Activated CD4-positive, alpha-beta memory T cell treated with anti-CD3 and anti-CD28 coated beads for 36 hours (primary cell): ENCODE data around the gene RAD9B. TPM values are rescaled to one million over a fixed set of nuclear protein-coding genes. Genes with fewer than 3 reads are reported as not detected.
"Not testable (repeated sequence)": the region's sequence is repeated elsewhere in the genome, so short reads cannot be mapped to it uniquely, and the experiment has no call there.

Experiments used
- CTCF ChIA-PET: fragments of 350-600 bp; sonication (Branson Sonifier 250); formaldehyde crosslinking; loops from one replicate; lab custom pipeline; 2021; ENCODE audit warnings: antibody characterized with exemption, inconsistent platforms; lab: Charles Lee
- POLR2A ChIA-PET: fragments of 350-600 bp; sonication (Branson Sonifier 250); formaldehyde crosslinking; loops from one replicate; lab custom pipeline; 2021; ENCODE audit warnings: antibody characterized with exemption; lab: Charles Lee
- DNase-seq: peaks from one replicate; pipeline ENCODE4 v3.0.0-alpha.2; 2020
- H3K27ac Mint-ChIP-seq: one replicate; pipeline ENCODE4 v1.8.0; 2021; ENCODE audit warnings: mixed read lengths
- H3K27me3 Mint-ChIP-seq: one replicate; pipeline ENCODE4 v1.8.0; 2021; ENCODE audit warnings: mixed read lengths
- H3K36me3 Mint-ChIP-seq: one replicate; pipeline ENCODE4 v1.8.0; 2021; ENCODE audit warnings: mixed read lengths
- H3K4me1 Mint-ChIP-seq: one replicate; pipeline ENCODE4 v1.8.0; 2021; ENCODE audit warnings: low read depth, mixed read lengths
- H3K4me3 Mint-ChIP-seq: one replicate; pipeline ENCODE4 v1.8.0; 2021; ENCODE audit warnings: mild to moderate bottlenecking, mixed read lengths
- H3K9me3 Mint-ChIP-seq: one replicate; pipeline ENCODE4 v1.8.0; 2021; ENCODE audit warnings: mixed read lengths
- intact Hi-C: fragments of 100-400 bp; cut with micrococcal nuclease; formaldehyde crosslinking; loops from one replicate; pipeline ENCODE4 v1.15.1; 2023
- total RNA-seq, 2 experiments: library from RNA; stranded (reverse); gene quantifications; one replicate each; pipeline ENCODE4 v1.2.3, GENCODE V29; 2021

Gene RAD9B
- total RNA-seq, 2 experiments from 2014 or later: 1.1 to 2.7 TPM

- intact Hi-C loops: no loop called here
- Mint-ChIP-seq H3K27me3 (no peaks in the 10 kb centered on the region), H3K36me3 (peaks cover 42% of the 10 kb centered on the region), H3K4me1 (peaks cover 55% of the 10 kb centered on the region), H3K4me3 (no peak overlapping the region), H3K27ac (no peak overlapping the region), H3K9me3 (no peaks in the 10 kb centered on the region)
- CTCF ChIA-PET: interaction anchor here (0.7 to 2.0 kb wide), 6 partner anchors 8 to 93 kb away, joined by 3 to 9 read pairs (median 4); partner anchors contain the start of gene ARPC3
- POLR2A ChIA-PET: interaction anchor here (1.2 kb wide), 1 partner anchor 16 kb away, joined by 3 read pairs; no protein-coding TSS in a partner anchor
- no peak for DNase-seq
Measured at GRCh38 chr12:110543252-110543959, 41.3 kb downstream of the RAD9B start.

- POLR2A ChIA-PET: interaction anchor here (1.2 kb wide), 1 partner anchor 16 kb away, joined by 3 read pairs; no protein-coding TSS in a partner anchor
- Mint-ChIP-seq H3K27ac (no peak overlapping the region), H3K36me3 (peaks cover 37% of the 10 kb centered on the region), H3K9me3 (no peaks in the 10 kb centered on the region), H3K4me1 (peaks cover 56% of the 10 kb centered on the region), H3K4me3 (no peak overlapping the region), H3K27me3 (no peaks in the 10 kb centered on the region)
- CTCF ChIA-PET: interaction anchor here (0.5 to 2.0 kb wide), 6 partner anchors 8 to 94 kb away, joined by 3 to 9 read pairs (median 4); partner anchors contain the start of gene ARPC3
- DNase-seq: no peak
- intact Hi-C loops: no loop called here
Measured at GRCh38 chr12:110543965-110544364, 41.8 kb downstream of the RAD9B start.

GRCh38 chr12:110545259-110545658, 43.1 kb downstream of the RAD9B start:
- DNase-seq, intact Hi-C loops, H3K4me3 Mint-ChIP-seq, POLR2A ChIA-PET, H3K27me3 Mint-ChIP-seq, CTCF ChIA-PET, H3K27ac Mint-ChIP-seq, H3K9me3 Mint-ChIP-seq: not testable (repeated sequence)
- H3K36me3 Mint-ChIP-seq: peaks cover 35% of the 10 kb centered on the region
- H3K4me1 Mint-ChIP-seq: peaks cover 53% of the 10 kb centered on the region

- ChIA-PET POLR2A (no interaction called here), CTCF (interaction anchor here (1.6 kb wide), 1 partner anchor 55 kb away, joined by 6 read pairs; no protein-coding TSS in a partner anchor)
- H3K4me1 Mint-ChIP-seq: peaks cover 49% of the 10 kb centered on the region
- no peak overlapping the region for H3K4me3 Mint-ChIP-seq
- no peak overlapping the region for H3K27ac Mint-ChIP-seq
- H3K36me3 Mint-ChIP-seq: peaks cover 35% of the 10 kb centered on the region
- no peak for DNase-seq
- intact Hi-C loops: no loop called here
- H3K27me3 Mint-ChIP-seq: no peaks in the 10 kb centered on the region
- H3K9me3 Mint-ChIP-seq: no peaks in the 10 kb centered on the region
Measured at GRCh38 chr12:110545812-110546211, 43.7 kb downstream of the RAD9B start.

GRCh38 chr12:110546339-110546738, 44.2 kb downstream of the RAD9B start:
- Mint-ChIP-seq H3K4me1 (peaks cover 49% of the 10 kb centered on the region), H3K36me3 (peaks cover 39% of the 10 kb centered on the region), H3K27ac (no peak overlapping the region), H3K4me3 (no peak overlapping the region), H3K9me3 (no peaks in the 10 kb centered on the region), H3K27me3 (no peaks in the 10 kb centered on the region)
- CTCF ChIA-PET: interaction anchor here (1.6 kb wide), 1 partner anchor 55 kb away, joined by 6 read pairs; no protein-coding TSS in a partner anchor
- POLR2A ChIA-PET: no interaction called here
- no peak for DNase-seq
- intact Hi-C loops: no loop called here

GRCh38 chr12:110547090-110547489, 45.0 kb downstream of the RAD9B start:
- CTCF ChIA-PET: interaction anchor here (1.6 kb wide), 1 partner anchor 54 kb away, joined by 6 read pairs; no protein-coding TSS in a partner anchor
- H3K36me3 Mint-ChIP-seq: peaks cover 42% of the 10 kb centered on the region

GRCh38 chr12:110548678-110549077, 46.5 kb downstream of the RAD9B start:
- no peak for DNase-seq
- intact Hi-C loops: no loop called here
- ChIA-PET POLR2A (interaction anchor here (0.5 kb wide), 1 partner anchor 22 kb away, joined by 3 read pairs; no protein-coding TSS in a partner anchor), CTCF (interaction anchor here (0.6 to 12.6 kb wide), 7 partner anchors 29 to 117 kb away, joined by 3 to 176 read pairs (median 4); partner anchors contain the start of genes ARPC3 and FAM216A)
- Mint-ChIP-seq H3K36me3 (peaks cover 35% of the 10 kb centered on the region), H3K4me1 (peaks cover 39% of the 10 kb centered on the region), H3K27ac (no peak overlapping the region), H3K27me3 (no peaks in the 10 kb centered on the region), H3K4me3 (no peak overlapping the region), H3K9me3 (no peaks in the 10 kb centered on the region)

More at GRCh38 chr12:110547090-110547489, 45.0 kb downstream of the RAD9B start:
- H3K27ac Mint-ChIP-seq: no peak overlapping the region
- POLR2A ChIA-PET: no interaction called here
- DNase-seq: no peak
- no peaks in the 10 kb centered on the region for H3K9me3 Mint-ChIP-seq
- H3K4me1 Mint-ChIP-seq: peaks cover 51% of the 10 kb centered on the region
- H3K4me3 Mint-ChIP-seq: no peak overlapping the region
- intact Hi-C loops: no loop called here
- H3K27me3 Mint-ChIP-seq: no peaks in the 10 kb centered on the region

- H3K27me3 Mint-ChIP-seq: no peaks in the 10 kb centered on the region
- H3K36me3 Mint-ChIP-seq: peaks cover 32% of the 10 kb centered on the region
- H3K9me3 Mint-ChIP-seq: no peaks in the 10 kb centered on the region
- H3K27ac Mint-ChIP-seq: no peak overlapping the region
- H3K4me1 Mint-ChIP-seq: peaks cover 40% of the 10 kb centered on the region
- CTCF ChIA-PET: interaction anchor here (0.7 to 12.6 kb wide), 3 partner anchors 35 to 51 kb away, joined by 3 to 176 read pairs (median 3); no protein-coding TSS in a partner anchor
- POLR2A ChIA-PET: no interaction called here
- intact Hi-C loops: no loop called here
- no peak overlapping the region for H3K4me3 Mint-ChIP-seq
- no peak for DNase-seq
Measured at GRCh38 chr12:110549716-110550115, 47.6 kb downstream of the RAD9B start.

GRCh38 chr12:110550981-110551380, 48.9 kb downstream of the RAD9B start:
- H3K27me3 Mint-ChIP-seq: no peaks in the 10 kb centered on the region

More at GRCh38 chr12:110550981-110551380, 48.9 kb downstream of the RAD9B start:
- Mint-ChIP-seq H3K36me3 (peaks cover 23% of the 10 kb centered on the region), H3K4me1 (peaks cover 43% of the 10 kb centered on the region), H3K27ac (no peak overlapping the region), H3K9me3 (no peaks in the 10 kb centered on the region), H3K4me3 (no peak overlapping the region)
- ChIA-PET CTCF (interaction anchor here (1.2 to 12.6 kb wide), 8 partner anchors 7 to 103 kb away, joined by 4 to 176 read pairs (median 4); no protein-coding TSS in a partner anchor), POLR2A (no interaction called here)
- no peak for DNase-seq
- intact Hi-C loops: no loop called here

Other genes starting within 250 kb of the RAD9B start
- 100 to 1,000 TPM; 144 to 152 TPM for gene ATP2A2, start 221.1 kb upstream of the RAD9B start, total RNA-seq
- 10 to 100 TPM; 47.3 to 52.9 TPM for gene ANAPC7, start 98.6 kb upstream of the RAD9B start, total RNA-seq
- 100 to 1,000 TPM; 340 to 352 TPM for gene ARPC3, start 52.0 kb upstream of the RAD9B start, total RNA-seq
- 10 to 100 TPM; 62.4 to 68.4 TPM for gene GPN3, start 34.1 kb upstream of the RAD9B start, total RNA-seq
- 10 to 100 TPM; 29.8 to 30.0 TPM for gene FAM216A, start 33.5 kb upstream of the RAD9B start, total RNA-seq
- 100 to 1,000 TPM; 100 to 106 TPM for gene VPS29, start 220 bp upstream of the RAD9B start, total RNA-seq
- 10 to 100 TPM; 36.9 to 37.0 TPM for gene PPTC7, start 81.0 kb downstream of the RAD9B start, total RNA-seq
- gene TCTN1, start 111.8 kb downstream of the RAD9B start, total RNA-seq: 1 to 10 TPM; 6.4 to 7.6 TPM
- 1 to 10 TPM; 4.0 to 4.1 TPM for gene HVCN1, start 186.8 kb downstream of the RAD9B start, total RNA-seq
- gene PPP1CC, start 240.6 kb downstream of the RAD9B start, total RNA-seq: 100 to 1,000 TPM; 334 to 343 TPM